ENCODE results near the gene CHMP6. TPM values are rescaled to one million over a fixed set of nuclear protein-coding genes. Genes with fewer than 3 reads are reported as not detected.

CHMP6 gene
- polyA plus RNA-seq, 3 donors from 2014 or later = 67.7 to 71.4 (median 70.2) TPM

DNA sequence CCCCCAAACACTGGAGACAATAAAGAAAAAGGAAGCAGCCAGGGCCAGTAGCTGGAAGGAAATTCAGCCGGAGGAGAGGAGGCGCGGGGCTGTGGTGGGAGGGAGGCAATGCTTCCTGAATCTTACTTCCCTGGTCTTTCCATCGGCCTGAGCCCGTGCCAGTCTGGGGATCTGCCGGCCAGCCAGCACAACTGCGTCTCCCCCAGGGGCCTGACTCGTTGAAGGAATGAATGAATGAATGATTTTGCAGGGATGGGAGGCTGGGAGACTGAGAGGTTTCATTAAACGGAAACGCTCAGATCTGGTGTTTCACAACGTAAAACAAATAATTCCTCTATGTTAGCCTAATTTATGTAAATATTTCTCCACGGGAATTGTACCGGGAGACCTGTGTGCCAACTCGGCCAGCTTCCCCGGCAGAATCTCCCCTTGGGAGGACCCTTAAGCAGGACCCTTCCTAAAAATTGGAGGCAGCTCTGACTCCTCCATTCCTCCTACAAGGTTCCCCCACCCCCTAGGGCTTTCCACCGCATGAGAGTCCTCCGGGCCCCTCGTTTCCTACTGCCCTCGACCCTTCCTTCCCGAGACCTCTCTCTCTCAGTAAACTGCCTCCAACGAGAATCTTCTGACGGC lies 42.0 kb downstream of the CHMP6 start:
- H3K27ac Mint-ChIP-seq = peak overlapping the region in 4 of 6 donors; percentile 17 to 74 (median 36)

DNA sequence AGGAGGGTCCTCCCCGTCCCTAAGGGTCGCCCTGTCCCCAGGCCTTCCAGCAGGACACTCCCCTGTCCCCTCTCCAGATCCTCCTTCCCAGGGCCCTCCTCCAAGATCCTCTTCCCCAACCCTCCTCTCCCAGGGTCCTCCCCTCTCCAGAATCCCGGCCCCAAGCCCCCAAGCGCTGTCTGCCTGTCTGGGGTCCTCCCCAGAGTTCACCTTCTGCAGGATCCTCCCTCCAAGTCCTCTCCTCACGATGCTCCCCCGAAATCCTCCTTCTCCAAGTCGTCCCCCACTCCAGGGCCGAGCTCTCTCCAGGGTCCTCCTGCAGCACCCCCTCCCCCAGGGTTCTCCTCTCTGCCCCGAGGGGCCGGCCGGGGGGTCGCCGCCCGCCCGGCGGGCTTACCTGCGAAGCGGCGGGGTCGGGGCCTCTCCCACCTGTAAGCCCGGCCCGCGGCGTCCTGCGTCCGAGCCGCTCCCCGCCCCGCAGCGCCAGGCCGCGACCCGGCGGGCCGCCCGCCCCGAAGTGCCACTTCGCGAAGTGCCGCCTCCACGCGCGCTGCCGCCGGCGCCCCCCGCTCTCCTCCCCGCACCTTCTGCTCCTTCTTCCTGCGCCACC lies 42.6 kb downstream of the CHMP6 start:
- H3K4me3 Mint-ChIP-seq = peak overlapping the region; percentile 73 to 91 (median 79)
- peaks cover 17 to 21% of the 10 kb centered on the region in 2 donors for H3K4me1 Mint-ChIP-seq
- peak overlapping the region in 2 of 6 donors; percentile 20 to 74 for H3K27ac Mint-ChIP-seq
- DNase-seq = no peak
- H3K36me3 Mint-ChIP-seq = no peaks in the 10 kb centered on the region
- H3K27me3 Mint-ChIP-seq (ENCODE audit: low read depth in 3 of 3) = peaks cover 9 to 24% (median 14%) of the 10 kb centered on the region in 3 donors
- H3K9me3 Mint-ChIP-seq = no peaks in the 10 kb centered on the region

More for the DNA sequence above, 42.0 kb downstream of the CHMP6 start:
- no peak for DNase-seq
- H3K9me3 Mint-ChIP-seq = no peaks in the 10 kb centered on the region
- peaks cover 17 to 21% of the 10 kb centered on the region in 2 donors for H3K4me1 Mint-ChIP-seq
- H3K4me3 Mint-ChIP-seq = peak overlapping the region; percentile 73 to 83 (median 79)
- H3K27me3 Mint-ChIP-seq (ENCODE audit: low read depth in 3 of 3) = peaks cover 9 to 30% (median 14%) of the 10 kb centered on the region in 3 donors
- no peaks in the 10 kb centered on the region for H3K36me3 Mint-ChIP-seq

DNA sequence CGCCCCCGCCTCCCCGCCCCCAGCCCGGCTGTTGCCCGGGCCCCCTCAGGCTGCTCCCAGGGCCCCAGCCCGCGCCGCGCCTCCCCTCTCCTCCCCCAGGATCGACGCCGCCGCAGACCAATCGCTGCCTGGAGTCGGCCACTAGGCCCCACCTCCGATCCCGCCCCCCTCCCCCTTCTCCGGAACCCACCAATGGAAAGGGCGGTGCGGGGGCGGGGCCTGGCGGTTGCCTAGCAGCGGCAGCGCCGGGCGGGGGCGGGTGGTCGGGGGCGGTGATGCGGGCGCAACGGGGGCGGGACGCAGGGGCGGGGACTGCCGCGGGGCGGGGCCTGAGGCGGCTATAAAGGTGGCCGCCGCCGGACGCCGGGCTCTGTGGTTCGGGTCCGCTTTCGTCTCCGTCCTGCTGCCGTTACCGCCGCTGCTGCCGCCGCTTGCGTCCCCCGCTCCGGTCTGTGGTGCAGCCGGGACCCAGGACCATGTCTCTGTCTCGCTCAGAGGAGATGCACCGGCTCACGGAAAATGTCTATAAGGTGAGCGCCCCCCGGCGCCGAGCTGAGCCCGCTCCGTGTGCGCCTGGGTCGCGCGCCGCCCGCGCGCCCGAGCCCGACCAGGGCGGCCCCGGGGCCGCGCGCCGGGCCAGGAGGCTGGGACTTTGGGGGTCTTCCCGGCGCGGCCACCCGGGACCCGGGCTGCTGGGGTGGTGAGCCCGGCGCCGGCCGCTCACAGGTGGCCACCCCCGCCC lies 43.3 kb downstream of the CHMP6 start, which contains the start of gene BAIAP2:
TSS of gene BAIAP2 (plus strand) at position 373 of the 742 bp plus-strand sequence. CDS start at position 477, 104 bp downstream.
- no peaks in the 10 kb centered on the region for H3K9me3 Mint-ChIP-seq
- no peaks in the 10 kb centered on the region for H3K36me3 Mint-ChIP-seq

DNA sequence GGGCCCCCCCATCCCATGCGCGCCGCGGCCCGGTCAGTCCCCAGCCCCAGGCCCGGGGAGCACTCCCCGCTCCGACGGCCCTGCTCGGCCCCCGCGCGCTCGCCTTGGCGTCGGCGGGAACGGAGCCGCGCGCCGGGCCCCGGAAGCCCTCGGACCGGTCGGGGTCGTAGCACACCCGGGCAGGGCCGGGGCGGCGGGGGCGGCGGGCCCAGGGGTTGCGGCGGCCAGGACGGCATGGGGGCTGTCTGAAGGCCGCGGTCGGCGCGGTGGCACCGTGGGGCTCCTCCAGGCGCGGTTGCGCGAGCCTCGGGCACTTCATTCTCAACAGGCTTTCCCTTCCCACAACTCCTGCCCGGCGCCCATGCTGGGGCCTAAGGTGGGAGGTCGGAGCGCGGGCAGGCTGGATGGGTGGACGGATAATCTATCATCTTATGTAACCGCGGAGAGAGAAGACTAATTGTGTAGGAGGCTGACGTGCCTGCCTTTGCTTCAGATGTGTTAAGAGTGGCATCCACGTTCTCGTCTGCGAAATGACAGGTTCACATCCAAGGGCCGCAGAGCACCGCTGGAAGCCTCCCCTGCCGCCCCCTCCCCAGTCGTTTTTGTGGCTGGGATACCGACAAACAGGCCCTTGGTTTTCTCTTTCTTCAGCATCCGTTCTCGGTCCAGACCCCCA lies 44.0 kb downstream of the CHMP6 start:
- peak overlapping the region; percentile 76 to 83 (median 82) for H3K4me3 Mint-ChIP-seq
- H3K9me3 Mint-ChIP-seq = no peaks in the 10 kb centered on the region
- peaks cover 17 to 21% of the 10 kb centered on the region in 2 donors for H3K4me1 Mint-ChIP-seq
- H3K36me3 Mint-ChIP-seq = no peaks in the 10 kb centered on the region
- H3K27ac Mint-ChIP-seq = peak overlapping the region in 3 of 6 donors; percentile 62 to 67 (median 63)
- DNase-seq = peak in 2 of 3 donors; percentile 19 to 23
- H3K27me3 Mint-ChIP-seq (ENCODE audit: low read depth in 3 of 3) = peaks cover 9 to 22% (median 14%) of the 10 kb centered on the region in 3 donors

More for the DNA sequence above, 43.3 kb downstream of the CHMP6 start, which contains the start of gene BAIAP2:
- Mint-ChIP-seq H3K27me3 (ENCODE audit: low read depth in 3 of 3) (peaks cover 9 to 22% (median 14%) of the 10 kb centered on the region in 3 donors), H3K27ac (peak within 1 kb of the TSS in 5 of 6 donors; percentile 63 to 89 (median 84)), H3K4me1 (peaks cover 17 to 21% of the 10 kb centered on the region in 2 donors), H3K4me3 (peak within 1 kb of the TSS; percentile 90 to 97 (median 91))
- peak; percentile 90 to 95 (median 93) for DNase-seq

DNA sequence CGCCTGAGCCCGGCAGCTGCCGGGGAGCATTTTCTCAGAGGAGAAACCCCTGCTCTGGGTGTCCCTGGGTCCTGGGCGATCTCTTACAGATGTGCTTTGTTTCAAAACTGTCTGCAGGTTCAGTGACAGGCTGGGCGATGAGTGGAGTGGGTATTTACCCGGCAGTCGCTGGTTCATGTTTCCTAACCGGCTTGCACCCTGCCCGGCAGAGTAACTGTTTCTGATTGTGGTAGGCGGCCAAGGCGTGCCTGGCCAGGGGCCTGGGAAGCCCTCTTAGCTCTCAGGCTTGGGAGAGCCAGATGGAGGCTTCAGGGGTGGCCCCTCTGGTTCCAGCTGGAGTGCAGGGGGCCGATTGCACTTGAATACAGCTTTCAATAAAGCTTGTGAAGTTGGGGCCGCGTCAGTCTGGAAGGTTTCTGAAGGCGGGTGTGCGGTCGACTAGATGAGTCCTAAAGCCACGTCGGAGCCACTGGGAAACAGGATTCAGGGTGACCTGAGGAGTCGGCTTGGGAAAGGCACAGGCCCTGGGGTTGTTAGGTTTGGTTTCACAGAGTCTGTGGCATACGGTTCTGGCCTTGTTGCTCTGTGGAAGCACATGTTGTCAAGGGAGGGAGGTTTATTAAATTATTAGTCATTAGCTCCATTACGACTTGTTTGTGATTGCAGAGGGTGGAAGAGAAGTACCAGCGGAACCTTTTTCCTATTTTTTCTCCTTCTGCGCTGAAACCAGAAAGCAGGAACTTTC lies 44.7 kb downstream of the CHMP6 start:
- peak overlapping the region in 2 of 6 donors; percentile 30 to 44 for H3K27ac Mint-ChIP-seq
- peaks cover 9 to 19% (median 12%) of the 10 kb centered on the region in 3 donors for H3K27me3 Mint-ChIP-seq (ENCODE audit: low read depth in 3 of 3)
- H3K4me3 Mint-ChIP-seq = peak overlapping the region; percentile 76 to 83 (median 82)
- no peak for DNase-seq
- no peaks in the 10 kb centered on the region for H3K9me3 Mint-ChIP-seq
- H3K36me3 Mint-ChIP-seq = no peaks in the 10 kb centered on the region
- peaks cover 17 to 21% of the 10 kb centered on the region in 2 donors for H3K4me1 Mint-ChIP-seq

- Mint-ChIP-seq H3K27me3 (ENCODE audit: low read depth in 3 of 3) (peaks cover 9 to 18% (median 12%) of the 10 kb centered on the region in 3 donors), H3K36me3 (no peaks in the 10 kb centered on the region), H3K4me3 (peak overlapping the region; percentile 76 to 83 (median 82)), H3K27ac (peak overlapping the region in 1 of 6 donors; percentile 44), H3K4me1 (peaks cover 17 to 20% of the 10 kb centered on the region in 2 donors), H3K9me3 (no peaks in the 10 kb centered on the region)
- DNase-seq = no peak
These were observed 45.6 kb downstream of the CHMP6 start for GRCh38 chr17:81037026-81037797.

- DNase-seq = no peak
- H3K36me3 Mint-ChIP-seq = no peaks in the 10 kb centered on the region
- no peaks in the 10 kb centered on the region for H3K9me3 Mint-ChIP-seq
- peaks cover 9 to 13% (median 12%) of the 10 kb centered on the region in 3 donors for H3K27me3 Mint-ChIP-seq (ENCODE audit: low read depth in 3 of 3)
- peak overlapping the region in 1 of 5 donors; percentile 44 for H3K4me3 Mint-ChIP-seq
- H3K4me1 Mint-ChIP-seq = peaks cover 16 to 19% of the 10 kb centered on the region in 2 donors
- no peak overlapping the region for H3K27ac Mint-ChIP-seq
These were observed 46.4 kb downstream of the CHMP6 start for GRCh38 chr17:81037798-81038733.

DNA sequence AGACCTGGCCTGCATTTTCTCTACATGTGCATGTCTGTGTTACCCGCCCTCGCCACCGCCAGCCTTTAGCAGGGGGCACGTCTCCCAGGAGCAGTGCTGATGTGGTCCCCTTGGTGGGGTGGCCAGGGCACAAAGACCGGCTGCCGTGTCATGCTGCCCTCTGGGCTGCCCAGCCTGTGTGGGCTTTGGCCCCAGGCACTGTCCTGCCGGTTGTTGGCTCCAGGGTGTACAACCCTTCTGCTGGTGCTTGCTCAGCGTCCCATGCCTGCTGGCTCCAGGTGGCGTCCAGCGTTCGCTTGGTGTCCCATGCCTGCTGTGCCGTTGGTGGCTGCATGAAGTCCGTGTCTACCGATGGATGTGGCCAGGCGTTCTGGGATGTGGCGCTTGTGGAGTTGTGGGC lies 47.5 kb downstream of the CHMP6 start:
- Mint-ChIP-seq H3K27me3 (ENCODE audit: low read depth in 3 of 3) (peaks cover 5 to 10% (median 9%) of the 10 kb centered on the region in 3 donors), H3K36me3 (no peaks in the 10 kb centered on the region), H3K27ac (no peak overlapping the region), H3K4me1 (peaks cover 6 to 9% of the 10 kb centered on the region in 2 donors), H3K9me3 (no peaks in the 10 kb centered on the region), H3K4me3 (no peak overlapping the region)
- no peak for DNase-seq

- Mint-ChIP-seq H3K4me1 (peaks cover 5 to 8% of the 10 kb centered on the region in 2 donors), H3K27me3 (ENCODE audit: low read depth in 3 of 3) (peaks cover 3 to 7% (median 4%) of the 10 kb centered on the region in 3 donors), H3K36me3 (no peaks in the 10 kb centered on the region), H3K4me3 (no peak overlapping the region), H3K27ac (no peak overlapping the region), H3K9me3 (no peaks in the 10 kb centered on the region)
- no peak for DNase-seq
These were observed 48.5 kb downstream of the CHMP6 start for GRCh38 chr17:81039854-81040758.

DNA sequence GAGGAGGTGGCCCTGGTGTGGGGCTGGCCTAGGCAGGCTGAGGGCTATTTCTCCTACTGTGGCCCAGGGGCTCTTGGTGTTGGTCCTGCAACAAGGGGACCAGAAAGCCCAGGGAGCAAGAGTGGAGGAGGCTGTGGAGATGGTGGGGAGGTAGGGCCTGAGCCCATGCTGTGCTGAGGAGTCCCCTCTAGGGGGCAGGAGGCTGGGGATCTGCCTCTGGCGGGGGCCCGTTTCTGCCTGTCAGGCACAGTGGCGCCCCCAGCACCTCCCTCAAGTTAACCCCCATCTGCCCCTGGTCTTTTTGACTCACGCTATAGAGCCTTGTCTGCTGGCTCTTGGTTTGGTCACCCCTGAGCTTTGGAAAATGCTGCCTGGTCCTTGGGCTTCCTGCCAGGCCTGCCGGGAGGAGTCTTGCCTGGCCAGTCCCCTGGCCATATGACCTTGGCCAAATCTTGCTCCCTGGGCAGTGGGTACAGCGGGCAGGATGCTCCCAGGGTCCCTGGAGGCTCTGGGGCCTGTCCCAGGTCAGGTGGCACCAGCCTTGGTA lies 49.2 kb downstream of the CHMP6 start:
- Mint-ChIP-seq H3K4me1 (peaks cover 1 to 6% of the 10 kb centered on the region in 2 donors), H3K27ac (no peak overlapping the region), H3K36me3 (no peaks in the 10 kb centered on the region), H3K9me3 (no peaks in the 10 kb centered on the region), H3K27me3 (ENCODE audit: low read depth in 3 of 3) (peaks cover 1 to 5% (median 3%) of the 10 kb centered on the region in 3 donors), H3K4me3 (no peak overlapping the region)
- no peak for DNase-seq

All from immature natural killer cell (primary cell).